HFFc6 (cell line): ENCODE results near the gene IMP3. TPM values are rescaled to one million over a fixed set of nuclear protein-coding genes. Genes with fewer than 3 reads are reported as not detected.
A peak's percentile ranks its signal among the peaks of the same experiment; 100 is the strongest.

Experiments used
- DNase-seq: peaks from one replicate; pipeline ENCODE4 v3.0.0-alpha.2; 2018
- H3K27ac Mint-ChIP-seq: 2 replicates; pipeline ENCODE4 v1.8.0; 2020; ENCODE audit warnings: mild to moderate bottlenecking, mixed read lengths
- H3K27me3 Mint-ChIP-seq: 2 replicates; pipeline ENCODE4 v1.8.0; 2021; ENCODE audit warnings: mild to moderate bottlenecking, moderate library complexity, mixed read lengths; ENCODE audit not compliant: insufficient read depth
- H3K36me3 Mint-ChIP-seq: 2 replicates; pipeline ENCODE4 v1.8.0; 2021; ENCODE audit warnings: low read depth, mixed read lengths
- H3K4me1 Mint-ChIP-seq: 2 replicates; pipeline ENCODE4 v1.8.0; 2020; ENCODE audit warnings: low read depth, mixed read lengths
- H3K4me3 Mint-ChIP-seq: 2 replicates; pipeline ENCODE4 v1.8.0; 2020; ENCODE audit warnings: mild to moderate bottlenecking, moderate library complexity, mixed read lengths
- H3K9me3 Mint-ChIP-seq: 2 replicates; pipeline ENCODE4 v1.8.0; 2020; ENCODE audit warnings: mild to moderate bottlenecking, mixed read lengths
- total RNA-seq, 6 experiments: library from RNA; stranded (reverse); fragmentation: NEBNext Ultra II Directional; extraction: Animal tissue kit (Norgen Biotek cat#: 25700); gene quantifications; 2 replicates in 1 of 6; 3 replicates in 5 of 6; pipeline ENCODE4 v1.2.3, GENCODE V29; 2021
- TF ChIP-seq, protein P1 (sequence below): fragments of 200-600 bp; sonication (generic); IDR thresholded peaks from 2 replicates; pipeline ENCODE4 v1.5.0; 2021; ENCODE audit warnings: antibody characterized with exemption, mild to moderate bottlenecking

The IMP3 gene
- total RNA-seq, 6 experiments from 2014 or later: 55.1 to 62.9 (median 58.7) TPM

DNA sequence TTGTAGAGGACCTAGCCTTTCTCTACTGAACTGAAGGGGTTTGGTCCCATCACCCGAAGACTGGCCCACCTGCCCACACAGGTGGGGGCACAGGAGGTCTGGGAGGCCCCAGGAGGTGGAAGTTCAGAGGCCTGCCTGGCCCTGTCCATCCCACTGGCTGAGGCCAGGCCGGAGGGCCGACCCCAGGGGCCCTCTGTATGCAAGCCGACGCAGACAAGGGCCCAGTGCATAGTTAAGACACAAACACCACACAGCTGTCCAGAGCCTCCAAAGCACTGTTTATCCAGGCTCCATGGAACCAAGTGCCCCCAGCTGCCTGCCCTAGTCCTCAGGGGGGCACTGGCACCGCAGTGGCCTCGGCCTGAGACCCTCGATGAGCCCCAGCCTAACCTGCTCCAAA lies 34.3 kb upstream of the IMP3 start:
- no peaks in the 10 kb centered on the region for H3K9me3 Mint-ChIP-seq
- peaks cover 10% of the 10 kb centered on the region for H3K36me3 Mint-ChIP-seq
- H3K4me3 Mint-ChIP-seq: 0 out of 2 replicates have a peak overlapping the region, but pooled peaks have one; percentile 32
- TF ChIP-seq, protein P1, sequence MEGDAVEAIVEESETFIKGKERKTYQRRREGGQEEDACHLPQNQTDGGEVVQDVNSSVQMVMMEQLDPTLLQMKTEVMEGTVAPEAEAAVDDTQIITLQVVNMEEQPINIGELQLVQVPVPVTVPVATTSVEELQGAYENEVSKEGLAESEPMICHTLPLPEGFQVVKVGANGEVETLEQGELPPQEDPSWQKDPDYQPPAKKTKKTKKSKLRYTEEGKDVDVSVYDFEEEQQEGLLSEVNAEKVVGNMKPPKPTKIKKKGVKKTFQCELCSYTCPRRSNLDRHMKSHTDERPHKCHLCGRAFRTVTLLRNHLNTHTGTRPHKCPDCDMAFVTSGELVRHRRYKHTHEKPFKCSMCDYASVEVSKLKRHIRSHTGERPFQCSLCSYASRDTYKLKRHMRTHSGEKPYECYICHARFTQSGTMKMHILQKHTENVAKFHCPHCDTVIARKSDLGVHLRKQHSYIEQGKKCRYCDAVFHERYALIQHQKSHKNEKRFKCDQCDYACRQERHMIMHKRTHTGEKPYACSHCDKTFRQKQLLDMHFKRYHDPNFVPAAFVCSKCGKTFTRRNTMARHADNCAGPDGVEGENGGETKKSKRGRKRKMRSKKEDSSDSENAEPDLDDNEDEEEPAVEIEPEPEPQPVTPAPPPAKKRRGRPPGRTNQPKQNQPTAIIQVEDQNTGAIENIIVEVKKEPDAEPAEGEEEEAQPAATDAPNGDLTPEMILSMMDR: no peak
- H3K4me1 Mint-ChIP-seq: peaks cover 50% of the 10 kb centered on the region
- peaks cover 15% of the 10 kb centered on the region for H3K27me3 Mint-ChIP-seq
- peak overlapping the region; percentile 82 for H3K27ac Mint-ChIP-seq
- no peak for DNase-seq

DNA sequence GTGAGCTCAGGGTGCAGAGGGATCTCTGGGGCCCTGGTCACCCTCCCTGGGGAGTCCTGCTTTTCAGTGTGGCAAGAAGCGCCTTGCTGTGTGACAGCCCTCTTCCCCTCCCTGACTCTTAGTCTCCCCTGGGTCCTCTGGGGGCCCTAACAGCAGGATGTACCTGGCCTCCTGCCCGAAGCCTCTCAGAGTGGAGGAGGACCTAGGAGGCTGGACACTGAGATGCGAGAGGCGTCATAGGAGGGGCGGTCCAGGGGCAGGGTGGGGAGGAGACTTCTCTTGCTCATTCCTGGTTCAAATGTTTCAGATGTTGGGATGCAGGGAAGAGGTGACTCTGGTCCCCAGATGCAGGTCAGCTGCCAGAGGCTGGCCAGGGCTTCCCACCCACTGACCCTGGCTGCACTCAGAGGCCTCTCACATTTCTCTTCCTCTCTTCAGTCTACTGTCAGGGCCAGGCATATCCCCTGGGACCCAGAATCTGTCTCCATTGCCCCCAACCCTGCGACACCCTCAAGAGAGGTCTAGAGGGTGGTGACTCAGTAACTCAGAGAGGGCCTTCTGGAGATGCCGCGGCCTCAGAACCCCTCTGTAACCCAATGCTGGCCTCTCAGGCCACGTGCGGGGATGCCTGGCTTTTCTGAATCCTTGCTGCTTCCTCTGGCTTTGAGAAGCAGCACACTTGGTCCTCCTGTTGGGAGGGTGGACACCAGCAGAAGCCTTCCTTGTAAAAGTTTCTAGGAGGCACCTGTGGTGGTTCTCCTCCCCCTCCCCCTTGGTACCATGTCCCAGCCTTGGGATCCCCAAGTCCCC lies 33.6 kb upstream of the IMP3 start:
- H3K9me3 Mint-ChIP-seq: no peaks in the 10 kb centered on the region
- H3K27me3 Mint-ChIP-seq: peaks cover 15% of the 10 kb centered on the region
- peaks cover 3% of the 10 kb centered on the region for H3K36me3 Mint-ChIP-seq
- peak; percentile 71 for DNase-seq
- TF ChIP-seq, protein P1: no peak
- peak overlapping the region; percentile 51 for H3K4me3 Mint-ChIP-seq
- H3K27ac Mint-ChIP-seq: peak overlapping the region; percentile 82
- H3K4me1 Mint-ChIP-seq: peaks cover 58% of the 10 kb centered on the region

DNA sequence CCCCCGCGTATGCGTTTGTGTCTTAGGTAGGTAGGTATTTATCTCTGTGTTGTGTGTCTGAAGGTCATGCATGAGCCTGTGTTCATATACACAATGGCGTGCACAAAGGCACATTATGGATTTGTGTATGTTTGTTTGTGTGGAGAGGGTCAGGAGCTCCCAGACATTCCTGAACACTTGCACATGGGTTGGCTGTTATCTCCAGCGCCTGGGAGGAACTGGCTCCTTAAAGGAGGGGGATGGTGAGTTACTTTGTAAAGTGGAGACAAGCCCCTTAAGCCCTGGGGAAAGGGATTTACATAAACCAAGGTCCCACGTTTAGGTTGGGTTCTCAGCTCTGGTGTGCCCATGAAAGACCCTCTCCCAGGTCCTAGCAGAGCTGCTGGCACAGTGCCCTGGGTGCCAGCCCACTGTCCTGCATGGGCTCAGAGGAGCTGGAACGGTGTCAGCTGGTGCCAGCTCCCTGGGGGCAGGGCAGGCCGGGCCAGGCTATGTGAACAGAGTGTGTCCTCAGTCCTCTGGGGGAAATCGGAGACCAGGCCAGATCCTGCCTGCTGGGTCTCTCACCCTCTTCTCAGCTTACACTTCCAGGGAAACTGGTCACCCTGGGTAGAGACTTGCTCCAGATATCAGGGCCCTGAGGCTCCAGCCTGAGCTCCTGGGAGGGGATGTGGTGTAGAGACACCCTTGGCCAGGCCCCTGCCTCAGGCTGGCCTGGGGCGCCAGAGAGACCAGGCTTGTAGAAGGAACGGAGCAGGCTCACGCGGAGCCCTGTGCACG lies 32.8 kb upstream of the IMP3 start:
- TF ChIP-seq, protein P1: no peak
- H3K4me1 Mint-ChIP-seq: peaks cover 62% of the 10 kb centered on the region
- no peaks in the 10 kb centered on the region for H3K36me3 Mint-ChIP-seq
- H3K27ac Mint-ChIP-seq: peak overlapping the region; percentile 82
- H3K4me3 Mint-ChIP-seq: peak overlapping the region; percentile 51
- no peaks in the 10 kb centered on the region for H3K9me3 Mint-ChIP-seq
- DNase-seq: peak; percentile 72
- H3K27me3 Mint-ChIP-seq: peaks cover 15% of the 10 kb centered on the region

DNA sequence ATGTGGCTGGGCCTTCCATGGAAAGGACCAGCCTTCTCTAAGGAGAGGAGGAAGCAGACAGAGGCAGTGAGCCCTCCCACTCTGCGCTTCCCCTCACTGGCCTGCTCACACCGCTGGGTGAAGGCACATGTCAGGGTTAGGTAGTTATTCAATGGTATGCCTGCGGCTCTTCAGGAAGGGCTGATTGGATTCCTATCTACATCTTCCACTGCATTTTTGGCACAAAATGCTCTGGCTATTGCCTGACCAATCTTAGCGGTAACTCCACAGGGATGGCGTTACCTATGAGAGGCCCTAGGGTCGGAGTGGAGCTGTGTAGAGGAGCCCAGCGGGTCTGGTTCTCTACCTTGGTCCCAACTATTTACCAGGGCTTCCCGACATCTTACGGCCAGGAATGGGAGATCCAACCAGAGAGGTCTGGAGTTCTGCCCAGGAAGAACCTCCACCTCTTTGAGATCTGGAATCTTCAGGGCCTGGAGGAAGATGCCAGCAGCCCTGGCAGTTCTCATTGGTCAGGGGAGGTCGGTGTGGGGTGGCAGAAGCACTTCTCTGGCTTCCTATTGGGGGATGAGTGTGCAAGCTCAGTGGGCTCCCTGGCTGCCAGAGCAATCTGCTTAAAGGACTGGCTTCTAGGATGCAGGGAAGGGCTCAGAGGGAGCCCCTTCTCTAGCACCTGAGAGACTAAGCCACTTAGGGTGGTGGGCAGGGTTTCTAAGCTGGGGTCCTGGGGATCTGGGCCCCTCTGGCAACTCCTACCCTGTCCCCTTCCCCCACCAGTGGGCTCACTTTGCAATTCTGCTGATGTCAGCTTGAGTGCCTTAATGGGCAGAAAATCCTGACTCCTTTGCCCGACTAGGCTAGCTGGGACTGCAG lies 31.9 kb upstream of the IMP3 start:
- Mint-ChIP-seq H3K27me3 (peaks cover 19% of the 10 kb centered on the region), H3K4me3 (no peak overlapping the region)
- DNase-seq: no peak

DNA sequence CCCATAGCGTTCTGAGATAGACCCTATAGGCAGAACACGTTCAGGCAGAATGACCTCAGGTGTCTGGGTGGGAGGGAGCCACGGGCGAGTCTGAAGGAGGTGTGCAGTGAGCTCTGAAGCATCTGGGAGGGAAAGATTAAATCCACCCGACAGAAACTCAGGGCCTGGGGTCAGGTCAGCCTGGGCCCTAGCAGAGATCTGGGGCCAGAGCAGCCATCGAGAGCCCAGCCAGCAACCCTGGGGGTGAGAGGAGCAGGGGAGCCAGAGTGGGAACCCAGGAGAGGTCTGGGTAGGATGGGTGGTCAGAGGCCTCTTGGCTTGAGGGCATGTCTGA lies 29.8 kb upstream of the IMP3 start:
- peaks cover 84% of the 10 kb centered on the region for H3K4me1 Mint-ChIP-seq
- TF ChIP-seq, protein P1: no peak
- H3K4me3 Mint-ChIP-seq: no peak overlapping the region; the same call in 1 of the 2 replicates
- H3K27ac Mint-ChIP-seq: peak overlapping the region; percentile 82
- DNase-seq: no peak
- H3K27me3 Mint-ChIP-seq: peaks cover 24% of the 10 kb centered on the region
- 0 out of 2 replicates have a peak, but pooled peaks cover 4% of the 10 kb centered on the region for H3K9me3 Mint-ChIP-seq
- H3K36me3 Mint-ChIP-seq: peaks cover 10% of the 10 kb centered on the region

More for the DNA sequence above, 31.9 kb upstream of the IMP3 start:
- Mint-ChIP-seq H3K36me3 (no peaks in the 10 kb centered on the region), H3K9me3 (no peaks in the 10 kb centered on the region), H3K4me1 (peaks cover 71% of the 10 kb centered on the region), H3K27ac (peak overlapping the region; percentile 82)
- TF ChIP-seq, protein P1: no peak
